Spleen (tissue), 11 donors: Measurements from ENCODE around the gene CNN1. TPM values are rescaled to one million over a fixed set of nuclear protein-coding genes. Genes with fewer than 3 reads are reported as not detected.

ENCODE experiments used
- DNase-seq: peaks from one replicate; pipeline ENCODE4 v3.0.0-alpha.2; 2020
- H3K27ac ChIP-seq, 8 donors: fragments of 200-600 bp; sonication (generic) in 7 of 8; 1 replicate in 4 of 8; 2 replicates in 4 of 8; pipeline versions ENCODE4 v1.5.0 to v1.8.0; 2016 to 2021; ENCODE audit warnings: inconsistent platforms in 4 of 8, mild to moderate bottlenecking in 4 of 8, moderate library complexity in 1 of 8
- H3K27me3 ChIP-seq, 7 donors: fragments of 200-600 bp; sonication (generic) in 6 of 7; replicated peaks in 1 of 7; 1 replicate in 4 of 7; 2 replicates in 3 of 7; pipeline versions ENCODE4 v1.5.0 to v1.8.0; 2016 to 2021; ENCODE audit warnings: inconsistent platforms in 3 of 7, mild to moderate bottlenecking in 1 of 7
- H3K36me3 ChIP-seq, 6 donors: fragments of 200-600 bp; sonication (generic) in 5 of 6; 1 replicate in 4 of 6; 2 replicates in 2 of 6; pipeline versions ENCODE4 v1.5.0 to v1.8.0; 2016 to 2021; ENCODE audit warnings: inconsistent platforms in 2 of 6
- H3K4me1 ChIP-seq, 6 donors: fragments of 200-600 bp; sonication (generic) in 5 of 6; 1 replicate in 3 of 6; 2 replicates in 3 of 6; pipeline versions ENCODE4 v1.5.0 to v1.8.0; 2016 to 2021; ENCODE audit warnings: inconsistent platforms in 3 of 6
- H3K4me3 ChIP-seq, 8 donors: fragments of 200-600 bp; sonication (generic) in 7 of 8; 1 replicate in 4 of 8; 2 replicates in 4 of 8; pipeline versions ENCODE4 v1.5.0 to v1.8.0; 2016 to 2021; ENCODE audit warnings: inconsistent platforms in 4 of 8, mild to moderate bottlenecking in 4 of 8, moderate library complexity in 2 of 8
- H3K9me3 ChIP-seq, 8 donors: fragments of 200-600 bp; sonication (generic) in 7 of 8; 1 replicate in 4 of 8; 2 replicates in 4 of 8; pipeline versions ENCODE4 v1.5.0 to v1.8.0; 2016 to 2021; ENCODE audit warnings: inconsistent platforms in 4 of 8
- POLR2A ChIP-seq, 3 donors: fragments of 450-650 bp; IDR thresholded peaks; one replicate each; pipeline ENCODE4 v1.5.1; 2017; ENCODE audit warnings: antibody characterized with exemption in 3 of 3, mild to moderate bottlenecking in 1 of 3
- POLR2AphosphoS5 ChIP-seq, 3 donors: sonication (generic); formaldehyde crosslinking; IDR thresholded peaks; one replicate each; pipeline ENCODE4 v1.5.1; 2017; ENCODE audit warnings: antibody characterized with exemption in 3 of 3
- WGBS, 5 donors: extraction: QIAGEN DNeasy Blood & Tissue Kit in 3 of 5; methylation state at CpG; one replicate each; pipeline versions ENCODE4 v1.1.5 to v1.1.7; 2013 to 2018; 5-methylcytosine and 5-hydroxymethylcytosine counted together
- intact Hi-C: fragments of 100-400 bp; cut with DNase I; formaldehyde crosslinking; loops from one replicate; pipeline ENCODE4 v1.15.0; 2023; ENCODE audit warnings: low total_unique reads
- polyA plus RNA-seq, 3 donors: library from polyadenylated mRNA; stranded (reverse); fragments of 200-250 nt; gene quantifications; one replicate each; pipeline ENCODE4 v1.2.1, GENCODE V29; 2013
- total RNA-seq, 7 donors: library from RNA; depleted of rRNA in 3 of 7; stranded (reverse); fragments of >200 nt in 3 of 7; fragmentation: NEBNext Ultra II Directional in 4 of 7; extraction: Animal tissue kit (Norgen Biotek cat#: 25700) in 4 of 7; gene quantifications; one replicate each; pipeline versions ENCODE4 v1.1.0 to v1.2.1, GENCODE V29; 2016 to 2021
- TF ChIP-seq, protein P1 (sequence below), 11 experiments: fragments of 200-600 bp in 7 of 11; fragments of 450-650 bp in 4 of 11; sonication (generic) in 4 of 11; IDR thresholded peaks in 8 of 11; conservative IDR thresholded peaks in 3 of 11; 1 replicate in 7 of 11; 2 replicates in 4 of 11; pipeline versions ENCODE4 v1.4.0 to v1.8.0; 2016 to 2021; ENCODE audit warnings: antibody characterized with exemption in 11 of 11, inconsistent platforms in 4 of 11, mild to moderate bottlenecking in 1 of 11
- donor health status: healthy with polysubstance abuse.
- donor health status: DM: no; HTN: no; CAD: no; lungs with moderate emphysema.
- donor health status: DM: no; HTN: no; CAD: no.
- donor health status: Bipolar disorder and iron deficiency.
- donor health status: healthy.
- donor health status: DM: no; HTN: no; CAD: no.
- donor health status: DM: yes; HTN: yes; CAD: no.

The CNN1 gene
- total and polyA plus RNA-seq, 10 donors, result 1.5 to 13.0 (median 8.2) TPM

DNA sequence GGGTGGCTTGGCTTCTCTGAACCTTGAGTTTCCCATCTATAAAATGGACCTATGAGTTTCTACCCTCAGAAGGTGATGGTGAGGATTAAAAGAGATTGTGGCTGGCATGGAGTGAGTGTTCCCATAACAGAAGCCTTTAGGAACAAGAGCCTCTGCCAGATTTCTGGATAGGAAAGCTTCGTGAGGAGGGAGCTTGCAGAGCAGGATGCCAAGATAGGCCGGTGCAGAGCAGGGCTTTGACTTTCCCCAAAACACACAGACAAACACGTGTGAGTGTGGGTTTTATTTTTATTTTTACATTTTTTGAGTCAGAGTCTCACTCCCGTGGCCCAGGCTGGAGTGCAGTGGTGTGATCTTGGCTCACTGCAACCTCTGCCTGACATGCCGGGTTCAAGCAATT, 3.7 kb upstream of the CNN1 start:
- H3K9me3 ChIP-seq, result no peaks in the 10 kb centered on the region

DNA sequence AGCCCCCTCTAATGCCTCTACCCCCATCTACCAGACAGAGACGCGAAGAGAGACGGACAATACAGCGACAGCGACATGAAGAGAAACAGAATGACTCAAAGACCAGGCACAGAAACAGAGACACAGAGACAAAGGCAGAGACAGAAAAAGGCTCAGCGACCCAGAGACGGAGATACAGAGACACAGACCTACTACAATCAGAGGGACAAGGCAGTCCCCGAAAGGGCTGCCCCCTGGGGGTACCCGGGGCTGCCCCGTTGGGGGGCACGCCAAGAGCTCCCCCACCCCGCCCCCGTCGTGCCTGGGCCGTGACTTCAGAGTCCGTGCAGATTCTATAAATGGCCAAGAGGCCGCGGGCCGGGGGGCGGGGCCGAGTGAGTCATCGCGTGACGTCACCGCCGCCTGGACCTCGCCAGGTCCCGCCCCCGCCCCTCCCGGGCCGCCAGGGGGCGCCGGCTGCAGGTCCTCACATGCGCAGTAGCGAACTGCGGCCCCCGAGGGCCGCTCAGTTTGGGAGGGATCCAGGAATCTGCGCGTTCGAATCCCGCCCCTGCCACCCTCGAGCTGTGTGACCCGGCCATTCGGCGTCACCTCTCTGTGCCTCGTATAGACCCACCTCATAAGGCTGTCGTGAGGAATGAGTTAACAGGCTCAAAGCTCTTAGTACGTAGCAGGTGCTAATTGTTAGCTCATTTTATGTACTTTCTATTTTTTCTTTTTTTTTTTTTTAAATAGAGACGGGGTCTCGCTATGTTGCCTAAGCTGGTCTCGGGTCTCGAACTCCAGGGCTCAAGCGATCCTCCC, 2.7 kb upstream of the CNN1 start:
- intact Hi-C loops, result no loop called here
- peaks cover 0 to 30% (median 15%) of the 10 kb centered on the region in 7 donors for H3K27me3 ChIP-seq
- peaks cover 0 to 37% (median 16%) of the 10 kb centered on the region in 6 donors for H3K4me1 ChIP-seq
- peak; percentile 94 for DNase-seq
- TF ChIP-seq POLR2AphosphoS5 (IDR thresholded peaks at IDR 0.05) (peak; percentile 55 to 73 (median 72)), POLR2A (IDR thresholded peaks at IDR 0.05) (no peak)
- TF ChIP-seq, protein P1, sequence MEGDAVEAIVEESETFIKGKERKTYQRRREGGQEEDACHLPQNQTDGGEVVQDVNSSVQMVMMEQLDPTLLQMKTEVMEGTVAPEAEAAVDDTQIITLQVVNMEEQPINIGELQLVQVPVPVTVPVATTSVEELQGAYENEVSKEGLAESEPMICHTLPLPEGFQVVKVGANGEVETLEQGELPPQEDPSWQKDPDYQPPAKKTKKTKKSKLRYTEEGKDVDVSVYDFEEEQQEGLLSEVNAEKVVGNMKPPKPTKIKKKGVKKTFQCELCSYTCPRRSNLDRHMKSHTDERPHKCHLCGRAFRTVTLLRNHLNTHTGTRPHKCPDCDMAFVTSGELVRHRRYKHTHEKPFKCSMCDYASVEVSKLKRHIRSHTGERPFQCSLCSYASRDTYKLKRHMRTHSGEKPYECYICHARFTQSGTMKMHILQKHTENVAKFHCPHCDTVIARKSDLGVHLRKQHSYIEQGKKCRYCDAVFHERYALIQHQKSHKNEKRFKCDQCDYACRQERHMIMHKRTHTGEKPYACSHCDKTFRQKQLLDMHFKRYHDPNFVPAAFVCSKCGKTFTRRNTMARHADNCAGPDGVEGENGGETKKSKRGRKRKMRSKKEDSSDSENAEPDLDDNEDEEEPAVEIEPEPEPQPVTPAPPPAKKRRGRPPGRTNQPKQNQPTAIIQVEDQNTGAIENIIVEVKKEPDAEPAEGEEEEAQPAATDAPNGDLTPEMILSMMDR (IDR thresholded peaks at IDR 0.05 in 8 of 11, conservative IDR thresholded peaks at IDR 0.05 in 3 of 11), result peak; percentile 55 to 99 (median 98)
- H3K9me3 ChIP-seq, result no peaks in the 10 kb centered on the region
- no peaks in the 10 kb centered on the region for H3K36me3 ChIP-seq
- H3K27ac ChIP-seq, result peak overlapping the region; percentile 60 to 83 (median 76)
- peak overlapping the region in 6 of 8 donors; percentile 19 to 59 (median 32) for H3K4me3 ChIP-seq
- WGBS, 5 donors, result 15 to 24% (median 18%) methylated on average over 35 to 54 of the region's 54 CpGs

More for the DNA sequence above, 3.7 kb upstream of the CNN1 start:
- no peak overlapping the region for H3K4me3 ChIP-seq
- no peak for DNase-seq
- H3K4me1 ChIP-seq, result peaks cover 0 to 37% (median 16%) of the 10 kb centered on the region in 6 donors
- H3K36me3 ChIP-seq, result no peaks in the 10 kb centered on the region
- intact Hi-C loops, result no loop called here
- WGBS, 5 donors, result 58 to 72% (median 68%) methylated on average over 5 of the region's 5 CpGs
- TF ChIP-seq POLR2AphosphoS5 (IDR thresholded peaks at IDR 0.05) (no peak), POLR2A (IDR thresholded peaks at IDR 0.05) (no peak)
- TF ChIP-seq, protein P1 (IDR thresholded peaks at IDR 0.05 in 8 of 11, conservative IDR thresholded peaks at IDR 0.05 in 3 of 11), result no peak
- H3K27me3 ChIP-seq, result peaks cover 0 to 20% (median 14%) of the 10 kb centered on the region in 7 donors
- H3K27ac ChIP-seq, result peak overlapping the region in 4 of 8 donors; percentile 2 to 83 (median 76)

DNA sequence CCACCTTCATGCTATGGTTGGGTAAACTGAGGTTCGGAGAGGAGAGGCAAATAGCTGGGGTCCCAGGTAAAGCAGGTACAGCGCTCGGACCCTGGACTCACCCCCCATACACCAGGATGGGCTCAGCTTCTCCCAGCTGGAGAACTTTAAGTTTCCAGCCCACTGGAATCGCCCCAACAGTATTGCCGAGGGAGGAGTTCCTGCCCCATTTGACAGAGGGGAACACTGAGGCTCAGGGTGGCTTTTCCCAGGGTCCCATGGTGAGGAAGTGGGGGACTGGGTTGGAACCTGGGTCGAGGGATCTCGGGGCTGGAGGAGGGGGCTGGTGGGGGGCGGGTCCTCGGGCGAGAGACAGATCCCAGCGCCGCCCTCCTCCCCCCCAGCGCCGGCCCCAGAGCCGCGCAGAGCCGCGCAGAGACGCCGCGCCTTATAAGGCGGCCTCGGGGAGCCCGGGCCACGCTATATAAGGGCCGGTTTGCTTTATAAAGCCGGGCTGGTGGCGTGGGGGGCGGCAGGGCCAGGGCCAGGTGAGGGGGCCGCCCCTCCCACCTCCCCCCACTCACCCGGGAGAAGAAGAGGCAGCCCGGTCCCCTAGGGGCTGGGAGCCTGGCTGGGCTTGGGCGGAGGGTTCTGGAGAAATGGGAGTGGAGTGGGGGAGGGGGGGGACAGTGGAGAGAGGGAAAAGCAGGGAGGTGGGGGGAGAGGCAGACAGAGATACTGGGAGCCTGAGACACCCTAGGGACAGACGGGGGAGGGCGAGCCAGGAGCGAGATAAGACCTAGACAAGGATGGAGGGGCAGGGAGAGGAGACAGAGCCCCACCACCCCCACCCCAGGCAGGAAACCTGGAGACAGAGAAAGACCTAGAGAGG, 1.1 kb downstream of the CNN1 start:
- no peak for DNase-seq

More for the DNA sequence above, 1.1 kb downstream of the CNN1 start:
- H3K27me3 ChIP-seq, result peaks cover 0 to 37% (median 15%) of the 10 kb centered on the region in 7 donors
- TF ChIP-seq POLR2AphosphoS5 (IDR thresholded peaks at IDR 0.05) (no peak), POLR2A (IDR thresholded peaks at IDR 0.05) (no peak)
- TF ChIP-seq, protein P1 (IDR thresholded peaks at IDR 0.05 in 8 of 11, conservative IDR thresholded peaks at IDR 0.05 in 3 of 11), result no peak
- H3K4me1 ChIP-seq, result peaks cover 0 to 34% (median 16%) of the 10 kb centered on the region in 6 donors
- 12 to 24% (median 14%) methylated on average over 19 to 36 of the region's 36 CpGs for WGBS, 5 donors
- intact Hi-C loops, result no loop called here
- peak overlapping the region in 1 of 8 donors; percentile 22 for H3K4me3 ChIP-seq
- H3K9me3 ChIP-seq, result no peaks in the 10 kb centered on the region
- peak overlapping the region in 1 of 8 donors; percentile 48 for H3K27ac ChIP-seq
- no peaks in the 10 kb centered on the region for H3K36me3 ChIP-seq
